A172 (cell line): ENCODE measurements around the gene NBPF1. TPM values are rescaled to one million over a fixed set of nuclear protein-coding genes. Genes with fewer than 3 reads are reported as not detected.
"Not testable (repeated sequence)": the region's sequence is repeated elsewhere in the genome, so short reads cannot be mapped to it uniquely, and the experiment has no call there.

Experiments used
- DNase-seq: peaks from one replicate; pipeline ENCODE4 v3.0.0-alpha.2; 2015; ENCODE audit warnings: low spot score
- total RNA-seq: library from RNA; depleted of rRNA; stranded (reverse); fragments of >200 nt; shearing (Covaris generic); gene quantifications from 2 replicates; pipeline ENCODE4 v1.2.3, GENCODE V29; 2014

The NBPF1 gene
- total RNA-seq, 1 experiment from 2014 or later, result 19.8 TPM

GRCh38 chr1:16606666-16607432 is 6.5 kb downstream of the NBPF1 start:
- not testable (repeated sequence) for DNase-seq

- no peak for DNase-seq
Observed at GRCh38 chr1:16605532-16606505, 7.5 kb downstream of the NBPF1 start.

GRCh38 chr1:16605213-16605525 is 8.2 kb downstream of the NBPF1 start:
- no peak for DNase-seq

- not testable (repeated sequence) for DNase-seq
Observed at GRCh38 chr1:16604514-16605212, 8.7 kb downstream of the NBPF1 start.

- DNase-seq, result not testable (repeated sequence)
Observed at GRCh38 chr1:16603623-16604022, 9.7 kb downstream of the NBPF1 start.

GRCh38 chr1:16602336-16603011 is 10.9 kb downstream of the NBPF1 start:
- not testable (repeated sequence) for DNase-seq

GRCh38 chr1:16600855-16601786 is 12.2 kb downstream of the NBPF1 start:
- DNase-seq, result not testable (repeated sequence)

- not testable (repeated sequence) for DNase-seq
Observed at GRCh38 chr1:16599326-16599725, 14.0 kb downstream of the NBPF1 start.

GRCh38 chr1:16595216-16595615 is 18.1 kb downstream of the NBPF1 start:
- not testable (repeated sequence) for DNase-seq

GRCh38 chr1:16591845-16592244 is 21.5 kb downstream of the NBPF1 start:
- not testable (repeated sequence) for DNase-seq

- DNase-seq, result not testable (repeated sequence)
Observed at GRCh38 chr1:16588081-16588480, 25.3 kb downstream of the NBPF1 start.

GRCh38 chr1:16587639-16588038 is 25.7 kb downstream of the NBPF1 start:
- not testable (repeated sequence) for DNase-seq

GRCh38 chr1:16565324-16565723 is 48.0 kb downstream of the NBPF1 start:
- not testable (repeated sequence) for DNase-seq

GRCh38 chr1:16561035-16561434 is 52.3 kb downstream of the NBPF1 start:
- DNase-seq, result not testable (repeated sequence)

GRCh38 chr1:16560498-16560897 is 52.9 kb downstream of the NBPF1 start:
- not testable (repeated sequence) for DNase-seq

GRCh38 chr1:16559688-16560087 is 53.7 kb downstream of the NBPF1 start:
- DNase-seq, result not testable (repeated sequence)

- not testable (repeated sequence) for DNase-seq
Observed at GRCh38 chr1:16557034-16557433, 56.3 kb downstream of the NBPF1 start.

GRCh38 chr1:16553244-16553643 is 60.1 kb downstream of the NBPF1 start:
- not testable (repeated sequence) for DNase-seq

GRCh38 chr1:16550212-16550918 is 63.0 kb downstream of the NBPF1 start:
- not testable (repeated sequence) for DNase-seq
